Breast epithelium (tissue), 3 donors: ENCODE measurements around the gene DHDH.

Source experiments
- POLR2A ChIP-seq: fragments of 450-650 bp; IDR thresholded peaks from one replicate; pipeline ENCODE4 v1.6.1; 2016; ENCODE audit warnings: antibody characterized with exemption, mild to moderate bottlenecking, moderate library complexity
- POLR2AphosphoS5 ChIP-seq, 3 donors: sonication (generic); formaldehyde crosslinking; IDR thresholded peaks; one replicate each; pipeline ENCODE4 v1.6.1; 2017; ENCODE audit warnings: antibody characterized with exemption in 3 of 3
- TF ChIP-seq, protein P1 (sequence below), 3 donors: fragments of 450-650 bp; IDR thresholded peaks; one replicate each; pipeline ENCODE4 v1.5.1; 2016 to 2017; ENCODE audit warnings: antibody characterized with exemption in 3 of 3, mild to moderate bottlenecking in 3 of 3, moderate library complexity in 3 of 3

DNA sequence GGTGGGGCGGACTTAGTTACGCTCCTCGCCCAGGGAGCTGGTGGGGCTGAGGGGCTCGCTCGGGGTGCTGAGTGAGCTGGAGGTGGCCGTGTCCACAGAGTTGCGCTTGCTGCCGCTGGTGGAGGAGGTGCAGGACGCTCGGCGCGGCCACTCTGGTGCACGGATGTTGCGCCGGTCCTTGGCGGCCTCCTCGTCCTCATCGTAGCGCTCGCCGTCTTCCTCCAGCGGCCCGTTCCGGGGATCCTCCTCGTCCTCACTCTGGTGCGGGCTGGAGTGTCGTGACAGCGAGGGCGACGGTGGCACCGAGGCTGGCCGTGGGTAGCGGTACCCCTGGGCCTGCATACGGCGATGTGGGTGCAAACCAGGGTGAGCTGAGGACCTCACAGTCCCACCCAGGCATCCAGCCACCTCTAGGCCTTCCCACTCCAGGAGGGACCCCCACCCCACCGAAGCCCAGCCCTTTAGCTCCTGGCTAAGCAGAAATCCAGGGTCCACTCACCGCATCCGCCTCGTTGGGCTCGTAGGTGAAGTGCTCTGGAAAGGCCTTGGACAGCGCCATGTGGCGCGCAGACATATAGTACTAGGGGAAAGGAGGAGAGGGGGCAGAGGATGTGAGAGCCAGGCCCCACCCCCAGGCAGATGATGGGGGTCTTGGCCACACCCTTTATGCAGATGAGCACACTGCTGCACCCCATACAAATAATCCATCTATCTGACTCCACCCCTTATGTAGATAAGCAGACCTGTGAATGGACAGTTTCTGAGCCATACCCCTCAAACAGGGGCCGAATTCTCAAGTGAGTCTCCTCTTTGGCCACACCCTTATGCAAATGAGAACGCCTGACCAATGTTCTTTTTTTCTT lies 36.0 kb downstream of the DHDH start:
- TF ChIP-seq POLR2A, result no peak
- TF ChIP-seq POLR2AphosphoS5 (IDR thresholded peaks at IDR 0.05), result no peak
- TF ChIP-seq, protein P1, sequence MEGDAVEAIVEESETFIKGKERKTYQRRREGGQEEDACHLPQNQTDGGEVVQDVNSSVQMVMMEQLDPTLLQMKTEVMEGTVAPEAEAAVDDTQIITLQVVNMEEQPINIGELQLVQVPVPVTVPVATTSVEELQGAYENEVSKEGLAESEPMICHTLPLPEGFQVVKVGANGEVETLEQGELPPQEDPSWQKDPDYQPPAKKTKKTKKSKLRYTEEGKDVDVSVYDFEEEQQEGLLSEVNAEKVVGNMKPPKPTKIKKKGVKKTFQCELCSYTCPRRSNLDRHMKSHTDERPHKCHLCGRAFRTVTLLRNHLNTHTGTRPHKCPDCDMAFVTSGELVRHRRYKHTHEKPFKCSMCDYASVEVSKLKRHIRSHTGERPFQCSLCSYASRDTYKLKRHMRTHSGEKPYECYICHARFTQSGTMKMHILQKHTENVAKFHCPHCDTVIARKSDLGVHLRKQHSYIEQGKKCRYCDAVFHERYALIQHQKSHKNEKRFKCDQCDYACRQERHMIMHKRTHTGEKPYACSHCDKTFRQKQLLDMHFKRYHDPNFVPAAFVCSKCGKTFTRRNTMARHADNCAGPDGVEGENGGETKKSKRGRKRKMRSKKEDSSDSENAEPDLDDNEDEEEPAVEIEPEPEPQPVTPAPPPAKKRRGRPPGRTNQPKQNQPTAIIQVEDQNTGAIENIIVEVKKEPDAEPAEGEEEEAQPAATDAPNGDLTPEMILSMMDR (IDR thresholded peaks at IDR 0.05), result no peak
